Type B pancreatic cell (in vitro differentiated cells): ENCODE measurements around the gene POM121L2. TPM values are rescaled to one million over a fixed set of nuclear protein-coding genes. Genes with fewer than 3 reads are reported as not detected.

Experiments
- DNase-seq: peaks from one replicate; pipeline ENCODE4 v3.0.0; 2021; ENCODE audit warnings: mixed read lengths; ENCODE audit not compliant: unreplicated experiment; ENCODE audit errors: extremely low spot score
- H3K27ac Mint-ChIP-seq: 2 replicates; pipeline ENCODE4 v1.8.0; 2021; ENCODE audit warnings: mild to moderate bottlenecking, mixed read lengths
- H3K27me3 Mint-ChIP-seq: 2 replicates; pipeline ENCODE4 v1.8.0; 2021; ENCODE audit warnings: mixed read lengths
- H3K36me3 Mint-ChIP-seq: 2 replicates; pipeline ENCODE4 v1.8.0; 2021; ENCODE audit warnings: mixed read lengths
- H3K4me1 Mint-ChIP-seq: one replicate; pipeline ENCODE4 v1.8.0; 2021; ENCODE audit warnings: mixed read lengths; ENCODE audit not compliant: unreplicated experiment
- H3K4me3 Mint-ChIP-seq: 2 replicates; pipeline ENCODE4 v1.8.0; 2021; ENCODE audit warnings: mild to moderate bottlenecking, mixed read lengths
- H3K9me3 Mint-ChIP-seq: 2 replicates; pipeline ENCODE4 v1.8.0; 2021; ENCODE audit warnings: mixed read lengths
- CTCF ChIP-seq: fragments of 200-600 bp; sonication (generic); conservative IDR thresholded peaks from 2 replicates; pipeline ENCODE4 v1.5.0; 2021; ENCODE audit warnings: antibody characterized with exemption, mild to moderate bottlenecking
- total RNA-seq: library from RNA; stranded (reverse); gene quantifications from 2 replicates; pipeline ENCODE4 v1.2.1, GENCODE V29; 2021; ENCODE audit warnings: low replicate concordance

The POM121L2 gene
- total RNA-seq, 1 donor from 2014 or later, result 0.10 TPM

- Mint-ChIP-seq H3K9me3 (no peaks in the 10 kb centered on the region), H3K27ac (peak overlapping the region; percentile 74), H3K27me3 (peaks cover 83% of the 10 kb centered on the region), H3K36me3 (no peaks in the 10 kb centered on the region), H3K4me3 (peak overlapping the region; percentile 85), H3K4me1 (peaks cover 21% of the 10 kb centered on the region)
- TF ChIP-seq CTCF, result no peak
- DNase-seq, result no peak
Measured at GRCh38 chr6:27297857-27298730, 14.0 kb downstream of the POM121L2 start.

GRCh38 chr6:27297484-27297856 is 14.6 kb downstream of the POM121L2 start:
- TF ChIP-seq CTCF, result no peak

GRCh38 chr6:27296106-27296783 is 15.8 kb downstream of the POM121L2 start:
- Mint-ChIP-seq H3K9me3 (no peaks in the 10 kb centered on the region), H3K27me3 (peaks cover 87% of the 10 kb centered on the region), H3K27ac (peak overlapping the region; percentile 67), H3K4me3 (peak overlapping the region; percentile 87), H3K36me3 (no peaks in the 10 kb centered on the region), H3K4me1 (peaks cover 21% of the 10 kb centered on the region)
- no peak for TF ChIP-seq CTCF
- DNase-seq, result no peak

More at GRCh38 chr6:27297484-27297856, 14.6 kb downstream of the POM121L2 start:
- Mint-ChIP-seq H3K9me3 (no peaks in the 10 kb centered on the region), H3K27me3 (peaks cover 80% of the 10 kb centered on the region), H3K4me1 (peaks cover 21% of the 10 kb centered on the region), H3K4me3 (peak overlapping the region; percentile 85), H3K27ac (peak overlapping the region; percentile 74), H3K36me3 (no peaks in the 10 kb centered on the region)
- no peak for DNase-seq

- Mint-ChIP-seq H3K9me3 (no peaks in the 10 kb centered on the region), H3K4me1 (peaks cover 24% of the 10 kb centered on the region), H3K36me3 (no peaks in the 10 kb centered on the region), H3K4me3 (peak overlapping the region; percentile 87), H3K27me3 (peaks cover 90% of the 10 kb centered on the region), H3K27ac (peak overlapping the region; percentile 44)
- no peak for TF ChIP-seq CTCF
- no peak for DNase-seq
Measured at GRCh38 chr6:27295301-27296079, 16.6 kb downstream of the POM121L2 start.

- no peak for DNase-seq
- Mint-ChIP-seq H3K4me1 (peaks cover 28% of the 10 kb centered on the region), H3K36me3 (peaks cover 5% of the 10 kb centered on the region), H3K4me3 (peak overlapping the region; percentile 87), H3K27ac (peak overlapping the region; percentile 44), H3K27me3 (peaks cover 93% of the 10 kb centered on the region), H3K9me3 (no peaks in the 10 kb centered on the region)
- no peak for TF ChIP-seq CTCF
Measured at GRCh38 chr6:27294409-27294808, 17.7 kb downstream of the POM121L2 start.
